K562 (cell line): ENCODE results near the gene GJA1.

Experiments
- FOXP1 ChIP-seq: sonication (generic); formaldehyde crosslinking; IDR thresholded peaks from 2 replicates; pipeline ENCODE4 v1.8.0; 2022; ENCODE audit warnings: mild to moderate bottlenecking, missing genetic modification reagents
- KLF1 ChIP-seq: fragments of 450-650 bp; IDR thresholded peaks from 2 replicates; pipeline ENCODE4 v1.6.1; 2016; ENCODE audit warnings: missing genetic modification characterization, missing compliant biosample characterization
- LEF1 ChIP-seq: fragments of 450-650 bp; IDR thresholded peaks from 2 replicates; pipeline ENCODE4 v1.6.1; 2016; ENCODE audit warnings: mild to moderate bottlenecking
- ZNF644 ChIP-seq: fragments of 200-800 bp; sonication (Bioruptor generic); IDR thresholded peaks from 2 replicates; pipeline ENCODE4 v1.6.1; 2016; ENCODE audit warnings: low read depth, missing genetic modification characterization, missing compliant biosample characterization

GRCh38 chr6:121463087-121463486, 27.6 kb downstream of the GJA1 start:
- TF ChIP-seq LEF1: no peak
- TF ChIP-seq ZNF644 (tag): no peak
- TF ChIP-seq FOXP1 (CRISPR knock-in tag): no peak
- no peak for TF ChIP-seq KLF1 (tag)
